ENCODE results near the gene BICDL1.

The BICDL1 gene

GRCh38 chr12:120086801-120087621 lies 98.0 kb downstream of the BICDL1 start:
- peak; percentile 95 for DNase-seq

- DNase-seq, result no peak
These were observed 100.1 kb downstream of the BICDL1 start for GRCh38 chr12:120089105-120089504.

- no peak for DNase-seq
These were observed 100.8 kb downstream of the BICDL1 start for GRCh38 chr12:120089796-120090195.

GRCh38 chr12:120090206-120090605 lies 101.2 kb downstream of the BICDL1 start:
- DNase-seq, result no peak

- no peak for DNase-seq
These were observed 101.7 kb downstream of the BICDL1 start for GRCh38 chr12:120090626-120091295.

GRCh38 chr12:120091371-120092090 lies 102.5 kb downstream of the BICDL1 start:
- no peak for DNase-seq

- no peak for DNase-seq
These were observed 103.7 kb downstream of the BICDL1 start for GRCh38 chr12:120092551-120093335.

- no peak for DNase-seq
These were observed 104.2 kb downstream of the BICDL1 start for GRCh38 chr12:120093336-120093591.

- no peak for DNase-seq
These were observed 104.7 kb downstream of the BICDL1 start for GRCh38 chr12:120093592-120094355.

- DNase-seq, result no peak
These were observed 105.4 kb downstream of the BICDL1 start for GRCh38 chr12:120094485-120094884.

GRCh38 chr12:120095331-120095730 lies 106.3 kb downstream of the BICDL1 start:
- DNase-seq, result no peak

GRCh38 chr12:120095736-120096135 lies 106.7 kb downstream of the BICDL1 start:
- DNase-seq, result no peak

- no peak for DNase-seq
These were observed 107.7 kb downstream of the BICDL1 start for GRCh38 chr12:120096671-120097202.

GRCh38 chr12:120098756-120099470 lies 109.9 kb downstream of the BICDL1 start:
- DNase-seq, result no peak

- DNase-seq, result no peak
These were observed 110.7 kb downstream of the BICDL1 start for GRCh38 chr12:120099738-120100137.

GRCh38 chr12:120100630-120101029 lies 111.6 kb downstream of the BICDL1 start:
- no peak for DNase-seq

- no peak for DNase-seq
These were observed 112.1 kb downstream of the BICDL1 start for GRCh38 chr12:120101182-120101581.

- DNase-seq, result no peak
These were observed 112.6 kb downstream of the BICDL1 start for GRCh38 chr12:120101617-120102016.

- DNase-seq, result no peak
These were observed 113.4 kb downstream of the BICDL1 start for GRCh38 chr12:120102189-120103043.

GRCh38 chr12:120103044-120103338 lies 114.0 kb downstream of the BICDL1 start:
- no peak for DNase-seq

- DNase-seq, result no peak
These were observed 114.3 kb downstream of the BICDL1 start for GRCh38 chr12:120103371-120103770.

Measured in NCI-H1694 (cell line).